ENCODE data around the gene SIRT6. TPM values are rescaled to one million over a fixed set of nuclear protein-coding genes. Genes with fewer than 3 reads are reported as not detected.
"Not testable (repeated sequence)": the region's sequence is repeated elsewhere in the genome, so short reads cannot be mapped to it uniquely, and the experiment has no call there.

Gene SIRT6
- total and polyA plus RNA-seq, 2 donors (not counting 1 experiment from before 2014, with no cell fraction given): 27.8 to 82.2 TPM

GRCh38 chr19:4161415-4162077, 20.8 kb downstream of the SIRT6 start:
- Mint-ChIP-seq H3K27ac (no peak overlapping the region), H3K4me1 (no peaks in the 10 kb centered on the region), H3K4me3 (no peak overlapping the region), H3K27me3 (peaks cover 7% of the 10 kb centered on the region), H3K9me3 (ENCODE audit: insufficient read depth) (no peaks in the 10 kb centered on the region)
- intact Hi-C loops (cut with micrococcal nuclease): no loop called here
- Histone ChIP-seq H3K9ac (ENCODE audit: low read length) (no peak overlapping the region), H3K79me2 (ENCODE audit: control insufficient read depth, insufficient read depth, low read length) (no peaks in the 10 kb centered on the region), H2AFZ (ENCODE audit: insufficient read depth, low read depth, low read length, poor library complexity, severe bottlenecking) (no peak overlapping the region), H3K36me3 (replicated peaks in 1 of 2; ENCODE audit: control extremely low read depth in 1 of 2, control insufficient read depth in 1 of 2, extremely low read depth in 1 of 2, insufficient read depth in 2 of 2, low read length in 1 of 2) (no peaks in the 10 kb centered on the region), H3K4me2 (replicated peaks; ENCODE audit: low read depth, low read length, poor library complexity, severe bottlenecking) (no peak overlapping the region), H3K9me3 (ENCODE audit: control extremely low read depth in 1 of 3, control insufficient read depth in 2 of 3, insufficient read depth in 1 of 3, low read length in 2 of 3) (no peaks in the 10 kb centered on the region), H3K4me3 (ENCODE audit: control extremely low read depth in 1 of 5, extremely low read depth in 1 of 5, insufficient read depth in 1 of 5, low read depth in 2 of 5, low read length in 4 of 5) (no peak overlapping the region), H4K20me1 (ENCODE audit: control insufficient read depth, insufficient read depth, low read length, poor library complexity, severe bottlenecking) (no peaks in the 10 kb centered on the region), H3K27ac (ENCODE audit: low read length in 2 of 2) (no peak overlapping the region), H3K27me3 (replicated peaks in 1 of 4; ENCODE audit: control extremely low read depth in 1 of 4, control insufficient read depth in 3 of 4, insufficient read depth in 4 of 4, low read length in 3 of 4) (peaks cover 0 to 8% (median under 1%) of the 10 kb centered on the region in 4 experiments), H3K4me1 (ENCODE audit: control insufficient read depth in 2 of 2, insufficient read depth in 2 of 2, low read length in 2 of 2) (no peaks in the 10 kb centered on the region)
- WGBS (ENCODE audit: insufficient coverage): 94% methylated on average over 4 of the region's 7 CpGs
- TF ChIP-seq EZH2 (IDR thresholded peaks at IDR 0.05; ENCODE audit: borderline replicate concordance, insufficient read depth, low read depth, low read length, poor library complexity, severe bottlenecking): no peak
- TF ChIP-seq, protein P1, sequence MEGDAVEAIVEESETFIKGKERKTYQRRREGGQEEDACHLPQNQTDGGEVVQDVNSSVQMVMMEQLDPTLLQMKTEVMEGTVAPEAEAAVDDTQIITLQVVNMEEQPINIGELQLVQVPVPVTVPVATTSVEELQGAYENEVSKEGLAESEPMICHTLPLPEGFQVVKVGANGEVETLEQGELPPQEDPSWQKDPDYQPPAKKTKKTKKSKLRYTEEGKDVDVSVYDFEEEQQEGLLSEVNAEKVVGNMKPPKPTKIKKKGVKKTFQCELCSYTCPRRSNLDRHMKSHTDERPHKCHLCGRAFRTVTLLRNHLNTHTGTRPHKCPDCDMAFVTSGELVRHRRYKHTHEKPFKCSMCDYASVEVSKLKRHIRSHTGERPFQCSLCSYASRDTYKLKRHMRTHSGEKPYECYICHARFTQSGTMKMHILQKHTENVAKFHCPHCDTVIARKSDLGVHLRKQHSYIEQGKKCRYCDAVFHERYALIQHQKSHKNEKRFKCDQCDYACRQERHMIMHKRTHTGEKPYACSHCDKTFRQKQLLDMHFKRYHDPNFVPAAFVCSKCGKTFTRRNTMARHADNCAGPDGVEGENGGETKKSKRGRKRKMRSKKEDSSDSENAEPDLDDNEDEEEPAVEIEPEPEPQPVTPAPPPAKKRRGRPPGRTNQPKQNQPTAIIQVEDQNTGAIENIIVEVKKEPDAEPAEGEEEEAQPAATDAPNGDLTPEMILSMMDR (IDR thresholded peaks at IDR 0.05): no peak
- ATAC-seq (ENCODE audit: low read depth) (no peak), DNase-seq (no peak)
- POLR2A ChIA-PET: interaction anchor here (0.6 kb wide), 1 partner anchor 40 kb away, joined by 8 read pairs; no protein-coding TSS in a partner anchor
- CTCF ChIA-PET: interaction anchor here (0.8 kb wide), 1 partner anchor 20 kb away, joined by 3 read pairs; no protein-coding TSS in a partner anchor

DNA sequence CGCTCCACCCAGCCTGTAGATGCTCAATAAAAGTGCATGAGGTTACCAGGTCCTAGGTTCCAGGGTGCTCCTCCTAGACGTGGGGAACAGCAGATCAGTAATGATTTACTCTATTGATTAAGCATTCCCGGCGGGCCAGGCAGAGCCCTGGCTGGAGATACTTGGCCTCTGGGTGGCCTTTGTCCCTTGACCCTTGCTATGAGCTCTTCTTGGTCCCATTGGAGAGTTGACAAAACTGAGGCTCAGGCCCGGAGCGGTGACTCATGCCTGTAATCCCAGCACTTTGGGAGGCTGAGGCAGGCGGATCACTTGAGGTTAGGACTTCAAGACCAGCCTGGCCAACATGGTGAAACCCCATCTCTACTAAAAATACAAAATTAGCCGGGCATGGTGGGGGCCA, 24.4 kb downstream of the SIRT6 start:
- ATAC-seq (ENCODE audit: low read depth); H3K4me2 ChIP-seq (replicated peaks; ENCODE audit: low read depth, low read length, poor library complexity, severe bottlenecking); H3K27ac ChIP-seq (ENCODE audit: low read length in 2 of 2); DNase-seq; H3K4me1 Mint-ChIP-seq; H3K4me3 ChIP-seq (ENCODE audit: control extremely low read depth in 1 of 5, extremely low read depth in 1 of 5, insufficient read depth in 1 of 5, low read depth in 2 of 5, low read length in 4 of 5); H3K27ac Mint-ChIP-seq; H3K4me1 ChIP-seq (ENCODE audit: control insufficient read depth in 2 of 2, insufficient read depth in 2 of 2, low read length in 2 of 2); H3K36me3 ChIP-seq (replicated peaks in 1 of 2; ENCODE audit: control extremely low read depth in 1 of 2, control insufficient read depth in 1 of 2, extremely low read depth in 1 of 2, insufficient read depth in 2 of 2, low read length in 1 of 2); H3K79me2 ChIP-seq (ENCODE audit: control insufficient read depth, insufficient read depth, low read length); H4K20me1 ChIP-seq (ENCODE audit: control insufficient read depth, insufficient read depth, low read length, poor library complexity, severe bottlenecking); H3K27me3 ChIP-seq (replicated peaks in 1 of 4; ENCODE audit: control extremely low read depth in 1 of 4, control insufficient read depth in 3 of 4, insufficient read depth in 4 of 4, low read length in 3 of 4); H3K9ac ChIP-seq (ENCODE audit: low read length); intact Hi-C loops (cut with micrococcal nuclease); H3K4me3 Mint-ChIP-seq; H3K9me3 ChIP-seq (ENCODE audit: control extremely low read depth in 1 of 3, control insufficient read depth in 2 of 3, insufficient read depth in 1 of 3, low read length in 2 of 3); H2AFZ ChIP-seq (ENCODE audit: insufficient read depth, low read depth, low read length, poor library complexity, severe bottlenecking); H3K27me3 Mint-ChIP-seq; H3K9me3 Mint-ChIP-seq (ENCODE audit: insufficient read depth): not testable (repeated sequence)
- ChIA-PET POLR2A (interaction anchor here (0.7 kb wide), 1 partner anchor 175 kb away, joined by 8 read pairs; no protein-coding TSS in a partner anchor), CTCF (interaction anchor here (0.6 to 1.9 kb wide), 3 partner anchors 18 to 147 kb away, joined by 4 to 8 read pairs (median 4); no protein-coding TSS in a partner anchor)
- 86% methylated on average over 8 of the region's 8 CpGs for WGBS (ENCODE audit: insufficient coverage)
